Liver (tissue), 9 donors: ENCODE data around the gene PRSS1. TPM values are rescaled to one million over a fixed set of nuclear protein-coding genes. Genes with fewer than 3 reads are reported as not detected.

Experiments
- DNase-seq: peaks from one replicate; pipeline ENCODE4 v3.0.0-alpha.2; 2017; ENCODE audit warnings: low spot score
- H3K27ac ChIP-seq, 2 donors: one replicate each; pipeline ENCODE4 v1.7.0; 2013; ENCODE audit warnings: inconsistent platforms in 2 of 2, low read length in 2 of 2, control low read depth in 1 of 2, low read depth in 1 of 2, mild to moderate bottlenecking in 1 of 2
- H3K27me3 ChIP-seq, 4 donors: one replicate each; pipeline versions ENCODE4 v1.6.1 to v1.7.0; 2013; ENCODE audit warnings: low read length in 3 of 4, inconsistent platforms in 1 of 4, mild to moderate bottlenecking in 1 of 4, moderate library complexity in 1 of 4; ENCODE audit not compliant: control insufficient read depth in 4 of 4, insufficient read depth in 4 of 4
- H3K36me3 ChIP-seq, 4 donors: one replicate each; pipeline versions ENCODE4 v1.6.1 to v1.7.0; 2013; ENCODE audit warnings: low read length in 3 of 4, mild to moderate bottlenecking in 3 of 4, low read depth in 1 of 4, moderate library complexity in 1 of 4; ENCODE audit not compliant: control insufficient read depth in 4 of 4, insufficient read depth in 3 of 4
- H3K4me1 ChIP-seq, 4 donors: one replicate each; pipeline versions ENCODE4 v1.6.1 to v1.7.0; 2013; ENCODE audit warnings: low read length in 3 of 4, mild to moderate bottlenecking in 3 of 4, moderate library complexity in 1 of 4; ENCODE audit not compliant: control insufficient read depth in 4 of 4, insufficient read depth in 4 of 4
- H3K4me3 ChIP-seq, 3 donors: one replicate each; pipeline versions ENCODE4 v1.6.1 to v1.7.0; 2013; ENCODE audit warnings: low read length in 3 of 3, control low read depth in 1 of 3, low read depth in 1 of 3, mild to moderate bottlenecking in 1 of 3
- H3K9ac ChIP-seq, 2 donors: one replicate each; pipeline ENCODE4 v1.7.0; 2013; ENCODE audit warnings: low read length in 2 of 2, mild to moderate bottlenecking in 2 of 2, moderate library complexity in 2 of 2, control low read depth in 1 of 2, low read depth in 1 of 2
- H3K9me3 ChIP-seq, 4 donors: one replicate each; pipeline versions ENCODE4 v1.6.1 to v1.7.0; 2013; ENCODE audit warnings: low read length in 3 of 4; ENCODE audit not compliant: control insufficient read depth in 4 of 4
- ATF3 ChIP-seq: IDR thresholded peaks from 2 replicates; pipeline ENCODE4 v1.6.1; 2016; ENCODE audit warnings: antibody characterized with exemption
- CTCF ChIP-seq: fragments of 150-350 bp; IDR thresholded peaks from 2 replicates; pipeline ENCODE4 v1.5.1; 2017; ENCODE audit warnings: improper control_type of control experiment, low read depth, low read length; ENCODE audit not compliant: missing input control
- EGR1 ChIP-seq, 2 donors: IDR thresholded peaks; 2 replicates each; pipeline ENCODE4 v1.6.1; 2016 to 2018; ENCODE audit warnings: antibody characterized with exemption in 2 of 2, low read depth in 2 of 2
- FOXA1 ChIP-seq: IDR thresholded peaks from 2 replicates; pipeline ENCODE4 v1.6.1; 2016; ENCODE audit warnings: antibody characterized with exemption
- FOXA2 ChIP-seq: IDR thresholded peaks from 2 replicates; pipeline ENCODE4 v1.6.1; 2016; ENCODE audit warnings: antibody characterized with exemption
- GABPA ChIP-seq, 2 donors: IDR thresholded peaks in 1 of 2; conservative IDR thresholded peaks in 1 of 2; 2 replicates each; pipeline ENCODE4 v1.6.1; 2016; ENCODE audit warnings: antibody characterized with exemption in 2 of 2, mild to moderate bottlenecking in 1 of 2, moderate library complexity in 1 of 2
- HNF4A ChIP-seq, 2 donors: conservative IDR thresholded peaks; 2 replicates each; pipeline ENCODE4 v1.6.1; 2016; ENCODE audit warnings: antibody characterized with exemption in 2 of 2, mild to moderate bottlenecking in 2 of 2
- HNF4G ChIP-seq: IDR thresholded peaks from 2 replicates; pipeline ENCODE4 v1.6.1; 2016; ENCODE audit warnings: antibody characterized with exemption
- NR2F2 ChIP-seq: IDR thresholded peaks from 2 replicates; pipeline ENCODE4 v1.6.1; 2016; ENCODE audit warnings: antibody characterized with exemption
- RXRA ChIP-seq, 2 donors: IDR thresholded peaks; 2 replicates each; pipeline ENCODE4 v1.6.1; 2017 to 2018; ENCODE audit warnings: antibody characterized with exemption in 2 of 2, mild to moderate bottlenecking in 1 of 2
- SP1 ChIP-seq: IDR thresholded peaks from 2 replicates; pipeline ENCODE4 v1.6.1; 2018; ENCODE audit warnings: antibody characterized with exemption, mild to moderate bottlenecking
- TAF1 ChIP-seq: conservative IDR thresholded peaks from 2 replicates; pipeline ENCODE4 v1.6.1; 2016; ENCODE audit warnings: antibody characterized with exemption, mild to moderate bottlenecking
- YY1 ChIP-seq: IDR thresholded peaks from 2 replicates; pipeline ENCODE4 v1.6.1; 2016; ENCODE audit warnings: antibody characterized with exemption, mild to moderate bottlenecking
- ZBTB33 ChIP-seq: IDR thresholded peaks from 2 replicates; pipeline ENCODE4 v1.6.1; 2016; ENCODE audit warnings: antibody characterized with exemption
- WGBS: extraction: QIAGEN DNeasy Blood & Tissue Kit; methylation state at CpG from one replicate; pipeline ENCODE4 v1.1.7; 2013; 5-methylcytosine and 5-hydroxymethylcytosine counted together
- polyA plus RNA-seq, 2 donors: library from polyadenylated mRNA; stranded (reverse) in 1 of 2; unstranded in 1 of 2; fragments of 200-250 nt in 1 of 2; fragments of >200 nt in 1 of 2; fragmentation: Nextera tagmentation in 1 of 2; extraction: Ambion mirVana in 1 of 2; gene quantifications; one replicate each; pipeline versions ENCODE4 v1.2.1 to v1.2.3, GENCODE V29; 2013 to 2015
- total RNA-seq, 2 donors: library from RNA; depleted of rRNA; stranded (reverse); fragments of >200 nt; gene quantifications; one replicate each; pipeline ENCODE4 v1.2.3, GENCODE V29; 2014
- TF ChIP-seq, protein P1 (sequence below): IDR thresholded peaks from 2 replicates; pipeline ENCODE4 v1.6.1; 2016; ENCODE audit warnings: antibody characterized with exemption, mild to moderate bottlenecking
- donor health status: healthy.
- donor health status: healthy.
- donor health status: healthy.
- donor health status: healthy.
- donor health status: healthy.

Gene PRSS1
- total and polyA plus RNA-seq, 4 donors: not detected

- Histone ChIP-seq H3K4me3 (no peak overlapping the region), H3K9ac (no peak overlapping the region), H3K4me1 (no peaks in the 10 kb centered on the region), H3K27ac (no peak overlapping the region), H3K27me3 (peaks cover 0 to 5% (median 3%) of the 10 kb centered on the region in 4 donors), H3K9me3 (no peaks in the 10 kb centered on the region), H3K36me3 (no peaks in the 10 kb centered on the region)
- DNase-seq: no peak
- 80% methylated on average over 2 of the region's 2 CpGs for WGBS
- TF ChIP-seq NR2F2 (no peak), SP1 (no peak), FOXA2 (no peak), ZBTB33 (no peak), RXRA (IDR thresholded peaks at IDR 0.05) (no peak), ATF3 (no peak), FOXA1 (no peak), HNF4A (conservative IDR thresholded peaks at IDR 0.05) (no peak), GABPA (IDR thresholded peaks at IDR 0.05 in 1 of 2, conservative IDR thresholded peaks at IDR 0.05 in 1 of 2) (no peak), HNF4G (no peak), YY1 (no peak), EGR1 (IDR thresholded peaks at IDR 0.05; ENCODE audit: low read depth in 2 of 2) (no peak)
- TF ChIP-seq, protein P1, sequence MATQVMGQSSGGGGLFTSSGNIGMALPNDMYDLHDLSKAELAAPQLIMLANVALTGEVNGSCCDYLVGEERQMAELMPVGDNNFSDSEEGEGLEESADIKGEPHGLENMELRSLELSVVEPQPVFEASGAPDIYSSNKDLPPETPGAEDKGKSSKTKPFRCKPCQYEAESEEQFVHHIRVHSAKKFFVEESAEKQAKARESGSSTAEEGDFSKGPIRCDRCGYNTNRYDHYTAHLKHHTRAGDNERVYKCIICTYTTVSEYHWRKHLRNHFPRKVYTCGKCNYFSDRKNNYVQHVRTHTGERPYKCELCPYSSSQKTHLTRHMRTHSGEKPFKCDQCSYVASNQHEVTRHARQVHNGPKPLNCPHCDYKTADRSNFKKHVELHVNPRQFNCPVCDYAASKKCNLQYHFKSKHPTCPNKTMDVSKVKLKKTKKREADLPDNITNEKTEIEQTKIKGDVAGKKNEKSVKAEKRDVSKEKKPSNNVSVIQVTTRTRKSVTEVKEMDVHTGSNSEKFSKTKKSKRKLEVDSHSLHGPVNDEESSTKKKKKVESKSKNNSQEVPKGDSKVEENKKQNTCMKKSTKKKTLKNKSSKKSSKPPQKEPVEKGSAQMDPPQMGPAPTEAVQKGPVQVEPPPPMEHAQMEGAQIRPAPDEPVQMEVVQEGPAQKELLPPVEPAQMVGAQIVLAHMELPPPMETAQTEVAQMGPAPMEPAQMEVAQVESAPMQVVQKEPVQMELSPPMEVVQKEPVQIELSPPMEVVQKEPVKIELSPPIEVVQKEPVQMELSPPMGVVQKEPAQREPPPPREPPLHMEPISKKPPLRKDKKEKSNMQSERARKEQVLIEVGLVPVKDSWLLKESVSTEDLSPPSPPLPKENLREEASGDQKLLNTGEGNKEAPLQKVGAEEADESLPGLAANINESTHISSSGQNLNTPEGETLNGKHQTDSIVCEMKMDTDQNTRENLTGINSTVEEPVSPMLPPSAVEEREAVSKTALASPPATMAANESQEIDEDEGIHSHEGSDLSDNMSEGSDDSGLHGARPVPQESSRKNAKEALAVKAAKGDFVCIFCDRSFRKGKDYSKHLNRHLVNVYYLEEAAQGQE: no peak
Measured at GRCh38 chr7:142789441-142789840, 40.2 kb downstream of the PRSS1 start.

DNA sequence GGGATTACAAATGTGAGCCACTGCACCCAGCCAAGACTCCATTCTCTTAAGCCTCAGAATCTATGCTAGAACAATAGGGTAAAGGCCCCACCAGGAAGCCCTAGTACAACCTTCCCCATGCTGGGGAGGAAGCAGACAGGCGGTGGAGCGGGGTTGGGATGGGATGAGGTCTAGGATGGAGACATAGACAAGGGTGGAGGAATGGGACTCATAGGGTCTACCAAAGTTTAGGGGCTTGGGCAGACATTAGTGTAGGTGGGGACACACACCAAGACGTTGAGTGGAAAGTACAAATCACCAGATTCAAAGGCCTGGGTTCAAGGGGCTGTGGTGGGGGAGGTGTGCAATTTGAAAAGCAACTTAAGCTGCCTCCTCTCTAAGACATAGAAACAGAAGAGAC lies 40.8 kb downstream of the PRSS1 start:
- no peak overlapping the region for H3K4me3 ChIP-seq
- no peaks in the 10 kb centered on the region for H3K36me3 ChIP-seq
- no peak for DNase-seq
- H3K9ac ChIP-seq: no peak overlapping the region
- no peaks in the 10 kb centered on the region for H3K9me3 ChIP-seq
- H3K4me1 ChIP-seq: no peaks in the 10 kb centered on the region
- H3K27ac ChIP-seq: no peak overlapping the region
- TF ChIP-seq FOXA2 (no peak), CTCF (no peak), TAF1 (no peak), ATF3 (no peak), FOXA1 (no peak)
- WGBS: 89% methylated on average over 3 of the region's 3 CpGs
- peaks cover 0 to 5% (median 5%) of the 10 kb centered on the region in 4 donors for H3K27me3 ChIP-seq
